Stimulated activated naive CD8-positive, alpha-beta T cell treated with anti-CD3 and anti-CD28 coated beads, Interleukin-15, Interleukin-2, amounts not matched to agents 100 ng/mL and 50 ng/mL, for 24 hours (primary cell): ENCODE measurements around the gene TGFBR3L.
"Not testable (repeated sequence)": the region's sequence is repeated elsewhere in the genome, so short reads cannot be mapped to it uniquely, and the experiment has no call there.

Source experiments
- H3K27ac Mint-ChIP-seq: one replicate; pipeline ENCODE4 v1.8.0; 2021; ENCODE audit warnings: mild to moderate bottlenecking, mixed read lengths
- H3K27me3 Mint-ChIP-seq: one replicate; pipeline ENCODE4 v1.8.0; 2021; ENCODE audit warnings: mixed read lengths
- H3K36me3 Mint-ChIP-seq: one replicate; pipeline ENCODE4 v1.8.0; 2021; ENCODE audit warnings: low read depth, mixed read lengths
- H3K4me1 Mint-ChIP-seq: one replicate; pipeline ENCODE4 v1.8.0; 2021; ENCODE audit warnings: low read depth, mixed read lengths
- H3K4me3 Mint-ChIP-seq: one replicate; pipeline ENCODE4 v1.8.0; 2021; ENCODE audit warnings: mild to moderate bottlenecking, mixed read lengths
- H3K9me3 Mint-ChIP-seq: one replicate; pipeline ENCODE4 v1.8.0; 2021; ENCODE audit warnings: mixed read lengths

Gene TGFBR3L

DNA sequence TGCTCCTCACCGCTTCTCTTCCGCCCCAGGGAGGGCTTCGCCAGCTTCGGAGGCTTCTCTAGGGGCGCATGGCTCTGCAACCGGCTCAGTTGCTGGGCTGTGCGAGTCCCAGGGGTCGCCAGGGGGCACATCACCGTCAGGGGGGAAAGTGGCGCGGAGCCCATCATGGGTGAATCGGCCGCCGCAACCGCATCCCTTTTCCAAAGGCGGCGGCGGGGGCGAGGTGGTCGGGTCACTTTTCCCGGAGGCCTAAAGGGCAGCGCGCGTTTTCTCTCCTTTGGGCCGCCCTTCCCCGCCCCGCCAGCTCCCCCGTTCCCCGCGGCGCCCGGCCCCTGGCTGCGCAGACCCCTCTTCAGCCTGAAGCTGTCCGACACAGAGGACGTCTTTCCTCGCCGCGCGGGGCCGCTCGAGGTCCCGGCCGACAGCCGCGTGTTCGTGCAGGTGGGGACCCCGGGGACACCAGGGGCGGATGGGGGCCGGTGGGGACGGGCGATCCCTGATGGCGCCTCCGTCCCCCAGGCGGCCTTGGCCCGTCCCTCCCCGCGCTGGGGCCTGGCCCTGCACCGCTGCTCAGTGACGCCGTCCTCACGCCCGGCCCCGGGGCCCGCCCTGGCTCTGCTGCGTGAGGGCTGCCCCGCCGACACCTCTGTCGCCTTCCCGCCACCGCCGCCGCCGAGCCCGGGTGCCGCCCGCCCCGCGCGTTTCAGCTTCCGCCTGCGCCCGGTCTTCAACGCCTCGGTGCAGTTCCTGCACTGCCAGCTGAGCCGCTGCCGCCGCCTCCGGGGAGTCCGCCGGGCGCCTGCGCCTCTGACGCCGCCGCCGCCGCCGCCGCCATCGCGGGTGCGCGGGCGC, 1.7 kb downstream of the TGFBR3L start:
- Mint-ChIP-seq H3K27ac (no peak overlapping the region), H3K4me3 (peak overlapping the region; percentile 52), H3K27me3 (peaks cover 33% of the 10 kb centered on the region)

DNA sequence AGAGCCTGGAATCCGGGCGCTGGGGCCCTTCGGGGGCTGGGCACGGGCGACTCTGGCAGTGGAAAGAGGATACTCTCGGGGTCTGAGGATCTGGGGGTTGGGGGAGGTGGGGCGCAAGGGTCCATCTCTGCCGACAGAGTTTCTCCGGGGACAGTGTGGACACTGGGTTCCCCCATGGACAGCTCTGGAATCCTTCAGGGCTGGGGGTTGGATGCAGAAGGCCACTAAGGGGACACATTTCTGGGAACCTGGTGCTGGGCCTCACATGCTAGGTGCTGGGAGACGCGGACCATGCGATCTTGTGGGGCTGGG, 2.3 kb downstream of the TGFBR3L start:
- Mint-ChIP-seq H3K4me3 (peak overlapping the region; percentile 69), H3K4me1 (peaks cover 34% of the 10 kb centered on the region), H3K27me3 (peaks cover 33% of the 10 kb centered on the region), H3K9me3 (no peaks in the 10 kb centered on the region), H3K36me3 (peaks cover 8% of the 10 kb centered on the region), H3K27ac (no peak overlapping the region)

More for the DNA sequence above, 1.7 kb downstream of the TGFBR3L start:
- H3K9me3 Mint-ChIP-seq, result no peaks in the 10 kb centered on the region
- peaks cover 34% of the 10 kb centered on the region for H3K4me1 Mint-ChIP-seq
- H3K36me3 Mint-ChIP-seq, result peaks cover 11% of the 10 kb centered on the region

DNA sequence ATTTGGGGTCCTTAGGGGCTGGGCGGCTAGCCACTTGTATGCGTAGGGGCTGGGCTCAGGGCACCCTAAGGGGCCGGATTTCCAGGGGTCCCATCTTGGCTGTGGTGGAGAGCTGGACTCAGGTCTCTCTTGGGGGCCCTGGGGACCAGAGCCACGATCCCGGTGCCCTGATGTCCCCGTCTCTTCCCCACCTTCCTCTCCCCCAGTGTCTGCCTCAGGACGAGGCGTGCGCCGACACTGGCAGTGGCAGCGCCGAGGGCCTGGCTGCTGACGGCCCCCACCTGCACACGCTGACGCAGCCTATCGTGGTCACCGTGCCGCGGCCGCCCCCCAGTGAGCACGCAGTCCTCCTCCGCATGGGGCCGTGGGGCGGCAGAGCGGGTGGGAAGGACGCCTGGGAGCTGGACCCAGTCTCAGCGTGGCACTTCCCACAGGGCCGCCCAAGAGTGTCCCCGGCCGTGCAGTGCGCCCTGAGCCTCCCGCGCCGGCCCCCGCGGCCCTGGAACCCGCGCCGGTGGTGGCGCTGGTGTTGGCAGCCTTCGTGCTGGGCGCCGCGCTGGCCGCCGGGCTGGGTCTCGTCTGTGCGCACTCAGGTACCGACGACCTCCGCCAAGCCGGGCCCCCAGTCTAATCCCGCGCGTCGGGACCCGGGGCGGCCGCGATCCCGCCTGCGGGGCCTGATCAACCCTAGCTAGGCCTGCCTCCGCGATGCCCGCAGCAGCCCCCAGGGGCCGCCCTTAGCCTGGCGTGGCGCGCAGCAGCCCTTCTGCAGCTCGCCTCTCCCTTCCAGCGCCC, 2.8 kb downstream of the TGFBR3L start:
- peaks cover 34% of the 10 kb centered on the region for H3K4me1 Mint-ChIP-seq
- H3K36me3 Mint-ChIP-seq, result peaks cover 5% of the 10 kb centered on the region
- H3K9me3 Mint-ChIP-seq, result no peaks in the 10 kb centered on the region
- H3K27me3 Mint-ChIP-seq, result peaks cover 33% of the 10 kb centered on the region
- peak overlapping the region; percentile 69 for H3K4me3 Mint-ChIP-seq
- no peak overlapping the region for H3K27ac Mint-ChIP-seq

DNA sequence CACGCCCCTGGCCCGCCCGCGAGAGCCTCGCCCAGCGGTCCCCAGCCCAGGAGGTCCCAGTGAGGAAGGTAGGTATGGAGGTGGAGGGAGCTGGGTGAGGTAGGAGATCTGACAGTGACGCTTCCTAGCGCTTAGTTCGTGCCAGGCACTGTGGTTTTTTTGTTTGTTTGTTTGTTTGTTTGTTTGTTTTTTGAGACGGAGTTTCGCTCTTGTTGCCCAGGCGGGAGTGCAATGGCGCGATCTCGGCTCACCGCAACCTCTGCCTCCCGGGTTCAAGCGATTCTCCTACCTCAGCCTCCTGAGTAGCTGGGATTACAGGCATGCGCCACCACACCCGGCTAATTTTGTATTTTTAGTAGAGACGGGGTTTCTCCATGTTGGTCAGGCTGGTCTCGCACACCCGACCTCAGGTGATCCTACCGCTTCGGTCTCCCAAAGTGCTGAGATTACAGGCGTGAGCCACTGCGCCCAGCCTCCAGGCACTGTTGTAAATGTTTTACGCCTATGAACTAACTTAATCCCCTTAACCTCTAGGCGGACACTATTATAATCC, 3.5 kb downstream of the TGFBR3L start:
- peaks cover 34% of the 10 kb centered on the region for H3K4me1 Mint-ChIP-seq
- H3K27me3 Mint-ChIP-seq, result peaks cover 33% of the 10 kb centered on the region
- H3K27ac Mint-ChIP-seq, H3K9me3 Mint-ChIP-seq, H3K36me3 Mint-ChIP-seq: not testable (repeated sequence)
- H3K4me3 Mint-ChIP-seq, result peak overlapping the region; percentile 52

DNA sequence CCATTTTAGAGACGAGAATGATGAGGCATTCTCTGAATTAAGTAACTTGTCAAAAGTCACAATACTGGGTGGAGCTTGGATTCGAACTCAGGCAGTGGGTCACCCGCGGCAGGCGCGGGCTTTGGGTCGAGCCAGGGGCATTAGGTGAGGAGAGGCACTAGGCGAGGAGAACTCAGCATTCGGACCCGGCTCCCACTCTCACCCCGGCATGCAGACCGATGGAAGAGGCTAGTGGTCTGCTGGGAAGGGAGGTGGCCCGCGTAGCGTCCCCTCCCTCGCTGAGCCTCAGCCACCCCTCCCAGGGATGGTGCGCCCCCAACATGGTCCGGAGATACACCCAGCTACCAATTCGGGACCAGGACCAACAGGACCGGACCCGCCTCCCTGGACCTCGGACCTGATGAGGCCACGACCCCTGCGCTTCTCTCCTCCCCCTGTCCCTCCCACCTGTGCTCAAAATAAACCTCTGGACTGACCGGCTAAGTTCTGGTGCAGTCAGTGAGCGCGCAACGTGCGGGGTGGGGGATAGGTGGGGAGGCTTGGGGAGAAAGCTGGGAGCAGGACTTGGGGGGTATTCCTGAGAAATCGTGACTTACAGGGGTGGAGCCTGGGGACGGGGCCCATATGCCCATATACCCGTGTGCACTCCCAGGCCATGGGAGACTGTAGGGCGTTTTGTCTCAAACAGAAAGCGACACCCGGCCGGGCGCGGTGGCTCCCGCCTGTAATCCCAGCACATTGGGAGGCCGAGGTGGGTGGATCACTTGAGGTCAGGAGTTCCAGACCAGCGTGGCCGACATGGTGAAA, 4.2 kb downstream of the TGFBR3L start:
- peak overlapping the region; percentile 26 for H3K4me3 Mint-ChIP-seq
- peaks cover 33% of the 10 kb centered on the region for H3K27me3 Mint-ChIP-seq
- H3K36me3 Mint-ChIP-seq, result no peaks in the 10 kb centered on the region
- H3K27ac Mint-ChIP-seq, result no peak overlapping the region
- H3K4me1 Mint-ChIP-seq, result peaks cover 34% of the 10 kb centered on the region
- no peaks in the 10 kb centered on the region for H3K9me3 Mint-ChIP-seq

DNA sequence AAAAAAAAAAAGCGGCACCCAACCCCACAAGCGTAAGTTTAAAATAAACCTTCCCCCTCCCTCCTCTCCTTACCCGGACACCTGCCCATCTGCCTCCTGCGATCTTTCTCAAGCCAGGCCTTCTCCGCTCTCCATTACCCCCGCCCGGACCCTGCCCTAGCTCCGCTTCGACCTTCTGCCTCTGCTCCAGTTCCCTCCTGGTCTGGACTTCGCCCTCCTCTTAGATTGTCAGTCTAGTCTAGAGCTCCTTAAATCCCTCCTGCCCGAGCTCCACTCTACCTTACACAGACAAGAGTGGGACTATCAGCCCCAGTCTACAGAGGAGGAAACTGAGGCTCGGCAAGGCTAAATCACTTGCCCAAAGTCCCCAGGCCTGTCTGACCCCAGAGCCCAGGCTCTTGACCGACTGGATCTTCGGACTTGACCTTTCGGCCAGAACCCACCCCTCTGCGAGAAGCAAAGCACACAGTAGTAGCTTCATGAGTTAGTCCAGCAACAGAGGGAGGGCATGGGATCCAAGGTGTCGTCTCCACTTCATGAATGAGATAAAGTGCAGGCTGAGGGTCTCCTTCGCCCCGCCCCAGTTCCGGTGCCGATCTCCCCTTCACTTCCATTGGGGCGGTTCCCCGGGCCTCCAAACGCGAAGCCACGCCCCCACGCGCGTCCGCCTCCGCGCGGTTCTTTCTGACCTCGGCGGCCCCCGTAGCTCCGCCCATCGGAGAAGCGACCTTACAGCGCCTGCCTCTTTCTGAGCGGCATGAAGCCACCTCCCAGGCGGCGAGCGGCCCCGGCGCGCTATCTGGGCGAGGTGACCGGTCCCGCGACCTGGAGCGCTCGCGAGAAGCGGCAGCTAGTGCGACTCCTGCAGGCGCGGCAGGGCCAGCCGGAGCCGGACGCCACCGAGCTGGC, 5.2 kb downstream of the TGFBR3L start, which contains the start of gene SNAPC2:
SNAPC2 (plus strand) TSS at position 729 of the 909 bp plus-strand sequence; CDS start at position 758, 29 bp downstream.
- H3K4me1 Mint-ChIP-seq, result peaks cover 34% of the 10 kb centered on the region
- no peaks in the 10 kb centered on the region for H3K36me3 Mint-ChIP-seq
- H3K9me3 Mint-ChIP-seq, result no peaks in the 10 kb centered on the region
- H3K27me3 Mint-ChIP-seq, result peaks cover 28% of the 10 kb centered on the region
- H3K27ac Mint-ChIP-seq, result peak within 1 kb of the TSS; percentile 89
- peak within 1 kb of the TSS; percentile 84 for H3K4me3 Mint-ChIP-seq

DNA sequence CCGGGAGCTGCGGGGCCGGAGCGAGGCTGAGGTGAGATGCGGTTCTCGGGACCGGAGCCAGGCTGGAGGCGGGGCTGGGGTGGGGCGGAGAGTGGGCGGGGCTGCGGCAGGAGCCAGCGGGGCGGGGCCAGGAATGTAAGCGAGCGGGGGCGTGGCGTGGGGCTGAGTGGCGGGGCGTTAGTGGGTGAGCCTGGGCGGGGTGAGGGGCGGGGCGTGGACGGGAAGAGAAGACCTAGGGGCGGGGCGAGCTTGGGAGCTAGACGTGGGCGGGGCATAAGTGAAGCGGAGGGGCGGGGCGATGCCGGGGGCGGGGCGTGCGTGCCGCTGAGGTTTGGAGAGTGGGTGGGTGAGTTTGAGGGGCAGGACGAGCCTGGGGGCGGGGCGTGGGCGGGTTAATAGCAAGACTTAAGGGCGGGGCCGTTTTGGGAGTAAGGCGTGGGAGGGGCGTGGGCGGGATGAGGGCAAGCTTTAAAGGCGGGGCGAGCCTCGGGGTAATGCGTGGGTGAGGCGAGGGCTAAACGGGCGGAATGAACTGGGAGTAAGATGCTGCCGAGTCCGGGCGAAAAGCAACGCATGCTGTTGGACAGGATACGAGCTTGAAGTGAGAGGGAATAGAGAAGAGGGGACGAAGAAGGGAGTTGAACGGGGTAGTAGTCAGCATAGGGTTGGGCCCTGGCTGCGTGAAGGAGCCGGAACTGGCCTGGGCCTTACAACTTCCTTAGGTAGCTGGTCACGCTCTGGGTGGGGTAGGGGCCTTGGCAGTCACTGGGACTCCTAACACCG, 6.1 kb downstream of the TGFBR3L start:
- peak overlapping the region; percentile 84 for H3K4me3 Mint-ChIP-seq
- H3K9me3 Mint-ChIP-seq, result no peaks in the 10 kb centered on the region
- H3K27me3 Mint-ChIP-seq, result peaks cover 20% of the 10 kb centered on the region
- H3K4me1 Mint-ChIP-seq, result peaks cover 34% of the 10 kb centered on the region
- H3K27ac Mint-ChIP-seq, result peak overlapping the region; percentile 89
- H3K36me3 Mint-ChIP-seq, result no peaks in the 10 kb centered on the region

DNA sequence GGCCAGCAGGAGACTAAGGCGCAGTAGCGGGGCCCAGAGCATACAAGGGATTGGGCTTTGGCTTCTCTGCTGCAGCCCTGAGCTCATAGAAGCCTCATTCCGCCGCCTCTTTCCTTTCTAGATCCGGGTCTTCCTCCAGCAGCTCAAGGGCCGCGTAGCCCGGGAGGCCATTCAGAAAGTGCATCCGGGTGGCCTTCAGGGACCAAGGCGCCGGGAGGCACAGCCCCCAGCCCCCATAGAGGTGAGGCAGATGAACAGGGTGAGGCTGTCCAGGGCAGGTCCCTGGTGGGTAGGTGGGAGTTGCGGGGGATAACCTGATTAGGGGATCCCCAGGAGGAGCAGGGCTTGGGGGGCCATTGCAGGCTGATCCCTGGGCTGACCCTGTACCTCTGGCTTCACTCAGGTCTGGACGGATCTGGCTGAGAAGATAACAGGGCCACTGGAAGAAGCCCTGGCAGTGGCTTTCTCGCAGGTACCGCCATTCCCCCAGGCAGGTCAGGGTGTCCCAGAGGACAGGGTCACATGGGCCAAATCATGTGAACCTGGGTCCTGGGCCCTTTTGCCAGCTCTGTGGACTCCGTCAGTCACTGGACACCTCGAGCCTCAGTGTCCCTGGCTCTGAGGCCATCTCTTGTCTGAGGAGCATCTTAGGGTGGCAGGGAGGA, 6.8 kb downstream of the TGFBR3L start:
- Mint-ChIP-seq H3K27me3 (peaks cover 17% of the 10 kb centered on the region), H3K36me3 (no peaks in the 10 kb centered on the region), H3K4me3 (peak overlapping the region; percentile 84), H3K4me1 (peaks cover 33% of the 10 kb centered on the region), H3K9me3 (no peaks in the 10 kb centered on the region), H3K27ac (peak overlapping the region; percentile 89)

DNA sequence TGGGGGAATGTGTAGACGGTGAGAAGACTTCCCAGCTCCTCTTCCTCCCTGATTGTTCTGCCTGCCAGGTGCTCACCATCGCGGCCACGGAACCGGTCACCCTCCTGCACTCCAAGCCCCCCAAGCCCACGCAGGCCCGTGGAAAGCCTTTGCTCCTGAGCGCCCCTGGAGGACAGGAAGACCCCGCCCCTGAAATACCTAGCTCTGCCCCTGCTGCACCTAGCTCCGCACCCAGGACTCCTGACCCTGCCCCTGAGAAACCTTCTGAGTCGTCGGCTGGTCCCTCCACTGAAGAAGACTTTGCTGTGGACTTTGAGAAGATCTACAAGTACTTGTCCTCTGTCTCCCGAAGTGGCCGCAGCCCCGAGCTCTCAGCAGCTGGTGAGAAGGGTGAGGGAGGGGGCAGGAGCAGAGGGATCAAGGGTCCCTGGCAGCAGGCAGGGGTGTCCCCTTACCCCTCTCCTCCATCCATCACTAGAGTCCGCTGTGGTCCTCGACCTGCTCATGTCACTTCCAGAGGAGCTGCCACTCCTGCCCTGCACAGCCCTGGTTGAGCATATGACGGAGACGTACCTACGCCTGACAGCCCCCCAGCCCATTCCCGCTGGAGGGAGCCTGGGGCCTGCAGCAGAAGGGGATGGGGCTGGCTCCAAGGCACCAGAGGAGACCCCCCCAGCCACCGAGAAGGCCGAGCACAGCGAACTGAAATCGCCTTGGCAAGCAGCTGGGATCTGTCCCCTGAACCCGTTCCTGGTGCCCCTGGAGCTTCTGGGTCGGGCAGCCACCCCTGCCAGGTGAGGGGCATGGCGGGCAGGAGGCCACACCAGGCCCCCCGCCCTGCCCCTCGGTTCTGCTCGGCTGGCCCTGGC, 7.6 kb downstream of the TGFBR3L start:
- H3K36me3 Mint-ChIP-seq, result no peaks in the 10 kb centered on the region
- peak overlapping the region; percentile 21 for H3K4me3 Mint-ChIP-seq
- no peak overlapping the region for H3K27ac Mint-ChIP-seq
- no peaks in the 10 kb centered on the region for H3K9me3 Mint-ChIP-seq
- H3K27me3 Mint-ChIP-seq, result peaks cover 13% of the 10 kb centered on the region
- H3K4me1 Mint-ChIP-seq, result peaks cover 31% of the 10 kb centered on the region

DNA sequence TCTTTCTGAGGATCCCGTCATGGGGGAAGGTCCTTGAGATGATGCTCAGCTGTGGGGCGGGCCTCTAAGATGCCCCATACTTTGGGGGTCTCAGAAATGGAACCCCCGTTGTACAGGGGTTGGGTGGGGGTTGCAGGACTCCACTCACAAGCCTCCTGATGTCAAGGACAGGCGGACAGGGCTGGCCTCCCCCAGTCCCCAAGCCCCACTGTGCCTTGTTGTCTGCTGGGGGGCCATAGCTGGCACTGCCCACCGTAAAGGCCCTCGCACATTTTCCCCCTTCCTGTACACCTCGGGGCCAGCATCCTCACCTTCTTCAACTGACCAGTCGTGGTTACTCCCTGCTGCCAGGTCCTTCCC, 8.2 kb downstream of the TGFBR3L start:
- Mint-ChIP-seq H3K36me3 (no peaks in the 10 kb centered on the region), H3K4me1 (peaks cover 30% of the 10 kb centered on the region), H3K27me3 (peaks cover 13% of the 10 kb centered on the region), H3K9me3 (no peaks in the 10 kb centered on the region), H3K4me3 (no peak overlapping the region), H3K27ac (no peak overlapping the region)

DNA sequence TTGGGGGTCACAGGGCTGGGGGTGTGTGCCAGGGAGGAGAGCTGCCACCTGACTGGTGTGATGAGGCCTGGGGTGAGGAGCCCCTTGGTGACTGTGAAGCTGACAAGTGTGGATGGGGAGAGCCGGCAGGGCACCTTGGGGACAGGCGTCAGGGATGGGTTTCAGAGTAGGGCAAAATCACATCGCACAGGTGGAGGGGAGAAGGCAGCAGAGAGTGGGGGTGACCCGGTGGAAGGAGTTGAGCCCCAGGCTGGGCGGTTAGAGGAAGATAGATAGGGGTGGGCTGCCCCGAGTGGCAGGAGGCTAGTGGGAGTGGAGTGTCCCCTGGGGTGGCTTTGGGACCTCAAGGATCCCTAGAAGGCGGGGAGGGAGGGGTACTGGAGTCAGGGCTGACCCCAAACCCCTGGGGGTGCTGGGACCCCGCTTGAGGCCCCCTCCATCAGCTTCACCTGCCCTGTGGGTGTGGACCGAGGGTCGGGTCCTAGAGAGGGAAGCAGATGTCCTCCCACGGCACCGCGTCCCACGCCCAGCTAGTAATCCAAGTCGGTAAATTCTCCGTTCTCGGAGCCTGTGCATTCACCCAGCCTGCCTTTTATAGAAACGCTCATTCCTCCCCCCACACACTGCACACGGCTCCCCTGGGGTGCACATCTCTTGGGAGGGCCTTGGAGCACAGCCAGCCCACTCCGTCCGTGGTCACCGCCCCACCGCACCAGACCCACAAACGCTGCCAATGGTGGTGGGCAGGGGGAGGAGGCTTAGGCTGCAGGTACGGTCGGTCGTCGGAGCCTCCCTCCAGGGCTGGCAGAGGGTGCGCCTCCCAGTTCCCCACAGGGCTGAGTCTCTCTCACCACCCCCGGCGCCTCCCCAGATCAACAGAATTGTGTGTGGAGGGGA, 8.9 kb downstream of the TGFBR3L start:
- no peak overlapping the region for H3K4me3 Mint-ChIP-seq
- H3K4me1 Mint-ChIP-seq, result peaks cover 29% of the 10 kb centered on the region
- no peaks in the 10 kb centered on the region for H3K9me3 Mint-ChIP-seq
- peaks cover 7% of the 10 kb centered on the region for H3K36me3 Mint-ChIP-seq
- H3K27ac Mint-ChIP-seq, result no peak overlapping the region
- peaks cover 6% of the 10 kb centered on the region for H3K27me3 Mint-ChIP-seq
